KMS-11 (cell line): ENCODE data around the gene HMGCS1.

Experiments
- H2AFZ ChIP-seq: fragments of 200-600 bp; sonication (generic); 2 replicates; pipeline ENCODE4 v1.6.1; 2016; ENCODE audit warnings: antibody characterized with exemption, mixed run types, low read depth
- H3K27ac ChIP-seq: fragments of 200-600 bp; sonication (generic); 2 replicates; pipeline ENCODE4 v1.6.1; 2016; ENCODE audit warnings: mild to moderate bottlenecking, mixed run types
- H3K27me3 ChIP-seq: fragments of 200-600 bp; sonication (generic); 2 replicates; pipeline ENCODE4 v1.6.1; 2017; ENCODE audit warnings: mild to moderate bottlenecking, low read depth, mixed run types, moderate library complexity; ENCODE audit not compliant: insufficient read depth
- H3K36me3 ChIP-seq: fragments of 200-600 bp; sonication (generic); 2 replicates; pipeline ENCODE4 v1.6.1; 2017; ENCODE audit warnings: mild to moderate bottlenecking, mixed run types; ENCODE audit not compliant: insufficient read depth
- H3K4me1 ChIP-seq: fragments of 200-600 bp; sonication (generic); 2 replicates; pipeline ENCODE4 v1.6.1; 2016; ENCODE audit warnings: mild to moderate bottlenecking, low read depth, mixed run types; ENCODE audit not compliant: poor library complexity, severe bottlenecking
- H3K4me2 ChIP-seq: fragments of 200-600 bp; sonication (generic); 2 replicates; pipeline ENCODE4 v1.7.0; 2016; ENCODE audit warnings: mild to moderate bottlenecking, mixed run types
- H3K4me3 ChIP-seq: fragments of 200-600 bp; sonication (generic); IDR thresholded peaks from 2 replicates; pipeline ENCODE4 v1.6.1; 2017; ENCODE audit warnings: low read depth, low read length, mixed read lengths; ENCODE audit not compliant: insufficient read depth
- H3K79me2 ChIP-seq: fragments of 200-600 bp; sonication (generic); 2 replicates; pipeline ENCODE4 v1.6.1; 2016; ENCODE audit warnings: low read depth, mixed run types; ENCODE audit not compliant: insufficient read depth
- H3K9ac ChIP-seq: fragments of 200-600 bp; sonication (generic); 2 replicates; pipeline ENCODE4 v1.6.1; 2016; ENCODE audit warnings: mild to moderate bottlenecking, mixed run types
- H4K20me1 ChIP-seq: fragments of 200-600 bp; sonication (generic); 2 replicates; pipeline ENCODE4 v1.6.1; 2016; ENCODE audit warnings: mild to moderate bottlenecking, mixed run types; ENCODE audit not compliant: insufficient read depth
- CTCF ChIP-seq: fragments of 200-600 bp; sonication (generic); conservative IDR thresholded peaks from 2 replicates; pipeline ENCODE4 v1.6.1; 2017; ENCODE audit warnings: low read depth, mild to moderate bottlenecking, antibody characterized with exemption, low read length, moderate library complexity, mixed read lengths

HMGCS1 gene

GRCh38 chr5:43316421-43316820 lies 3.2 kb upstream of the HMGCS1 start:
- Histone ChIP-seq H4K20me1 (no peaks in the 10 kb centered on the region), H3K27me3 (no peaks in the 10 kb centered on the region), H3K27ac (no peak overlapping the region), H3K4me3 (no peak overlapping the region), H3K4me2 (no peak overlapping the region), H3K9ac (no peak overlapping the region), H3K36me3 (no peaks in the 10 kb centered on the region), H2AFZ (no peak overlapping the region), H3K79me2 (peaks cover 14% of the 10 kb centered on the region), H3K4me1 (peaks cover 15% of the 10 kb centered on the region)
- TF ChIP-seq CTCF: no peak

- H3K27ac ChIP-seq: no peak overlapping the region
- H3K36me3 ChIP-seq: no peaks in the 10 kb centered on the region
- H3K79me2 ChIP-seq: peaks cover 21% of the 10 kb centered on the region
- TF ChIP-seq CTCF: no peak
- no peak overlapping the region for H3K9ac ChIP-seq
- no peak overlapping the region for H3K4me2 ChIP-seq
- H3K27me3 ChIP-seq: no peaks in the 10 kb centered on the region
- no peak overlapping the region for H2AFZ ChIP-seq
- no peak overlapping the region for H3K4me3 ChIP-seq
- no peaks in the 10 kb centered on the region for H4K20me1 ChIP-seq
- H3K4me1 ChIP-seq: peaks cover 18% of the 10 kb centered on the region
Observed at GRCh38 chr5:43315682-43316081, 2.5 kb upstream of the HMGCS1 start.

- Histone ChIP-seq H3K79me2 (peaks cover 25% of the 10 kb centered on the region), H3K27ac (no peak overlapping the region), H3K4me1 (peaks cover 18% of the 10 kb centered on the region), H3K4me3 (no peak overlapping the region), H3K9ac (no peak overlapping the region), H4K20me1 (no peaks in the 10 kb centered on the region), H3K4me2 (no peak overlapping the region), H3K27me3 (no peaks in the 10 kb centered on the region), H3K36me3 (no peaks in the 10 kb centered on the region), H2AFZ (no peak overlapping the region)
- TF ChIP-seq CTCF: no peak
Observed at GRCh38 chr5:43315263-43315662, 2.1 kb upstream of the HMGCS1 start.

GRCh38 chr5:43314724-43315123 lies 1.5 kb upstream of the HMGCS1 start:
- Histone ChIP-seq H3K27ac (no peak overlapping the region), H4K20me1 (no peaks in the 10 kb centered on the region), H3K79me2 (peaks cover 30% of the 10 kb centered on the region), H3K27me3 (no peaks in the 10 kb centered on the region), H3K4me1 (peaks cover 23% of the 10 kb centered on the region), H3K9ac (no peak overlapping the region), H3K4me2 (no peak overlapping the region), H3K36me3 (no peaks in the 10 kb centered on the region), H2AFZ (no peak overlapping the region), H3K4me3 (no peak overlapping the region)
- TF ChIP-seq CTCF: no peak
